Caco-2 (cell line): ENCODE results near the gene HS3ST4. TPM values are rescaled to one million over a fixed set of nuclear protein-coding genes. Genes with fewer than 3 reads are reported as not detected.

ENCODE experiments used
- BruUV-seq: library from RNA; stranded (reverse); fragments of 400-500 nt; replicated peaks from 2 replicates; lab custom pipeline; 2021; lab: Mats Ljungman, UMichigan
- CTCF ChIA-PET: fragments of 300-600 bp; sonication (Branson Sonifier 250); formaldehyde crosslinking; loops from one replicate; lab custom pipeline; 2022; ENCODE audit warnings: antibody characterized with exemption; lab: Charles Lee
- POLR2A ChIA-PET: fragments of 300-600 bp; sonication (Branson Sonifier 250); formaldehyde crosslinking; loops from one replicate; lab custom pipeline; 2022; ENCODE audit warnings: antibody characterized with exemption; lab: Charles Lee
- DNase-seq, 2 experiments: peaks; one replicate each; pipeline versions ENCODE4 v3.0.0 to v3.0.0-alpha.2; 2020 to 2022
- H3K27me3 ChIP-seq: replicated peaks from 2 replicates; pipeline ENCODE4 v1.6.0; 2011; ENCODE audit warnings: low read length; ENCODE audit not compliant: control insufficient read depth, insufficient read depth
- H3K36me3 ChIP-seq: 2 replicates; pipeline ENCODE4 v1.5.1; 2011; ENCODE audit warnings: low read length; ENCODE audit not compliant: control insufficient read depth, insufficient read depth
- H3K4me1 ChIP-seq: fragments of 250-450 bp; sonication (Bioruptor Pico); 2 replicates; pipeline ENCODE4 v1.5.1; 2020; ENCODE audit warnings: mild to moderate bottlenecking
- H3K4me3 ChIP-seq: 2 replicates; pipeline ENCODE4 v1.5.1; 2011; ENCODE audit warnings: low read depth, mild to moderate bottlenecking, control low read depth, low read length
- H3K9me3 ChIP-seq: fragments of 250-450 bp; sonication (Bioruptor Pico); 2 replicates; pipeline ENCODE4 v1.5.1; 2020; ENCODE audit warnings: mild to moderate bottlenecking, moderate library complexity
- H3K27ac Mint-ChIP-seq: one replicate; pipeline ENCODE4 v1.8.0; 2022; ENCODE audit warnings: mixed read lengths; ENCODE audit not compliant: unreplicated experiment
- H3K27me3 Mint-ChIP-seq: one replicate; pipeline ENCODE4 v1.8.0; 2022; ENCODE audit warnings: mixed read lengths; ENCODE audit not compliant: insufficient read depth, unreplicated experiment
- H3K36me3 Mint-ChIP-seq: one replicate; pipeline ENCODE4 v1.8.0; 2022; ENCODE audit warnings: mild to moderate bottlenecking, mixed read lengths; ENCODE audit not compliant: insufficient read depth, unreplicated experiment
- H3K4me1 Mint-ChIP-seq: one replicate; pipeline ENCODE4 v1.8.0; 2022; ENCODE audit warnings: low read depth, mixed read lengths; ENCODE audit not compliant: unreplicated experiment
- H3K4me3 Mint-ChIP-seq: one replicate; pipeline ENCODE4 v1.8.0; 2022; ENCODE audit warnings: mild to moderate bottlenecking, moderate library complexity, mixed read lengths; ENCODE audit not compliant: unreplicated experiment
- H3K9me3 Mint-ChIP-seq: one replicate; pipeline ENCODE4 v1.8.0; 2022; ENCODE audit warnings: mixed read lengths; ENCODE audit not compliant: unreplicated experiment
- CTCF ChIP-seq, 2 experiments: fragments of 200-600 bp in 1 of 2; IDR thresholded peaks; 1 replicate in 1 of 2; 2 replicates in 1 of 2; pipeline versions ENCODE4 v1.5.1 to v1.8.0; 2011 to 2022; ENCODE audit warnings: antibody characterized with exemption in 1 of 2, control low read depth in 1 of 2, inconsistent platforms in 1 of 2, low read depth in 1 of 2, low read length in 1 of 2, mild to moderate bottlenecking in 1 of 2, moderate library complexity in 1 of 2; ENCODE audit not compliant: insufficient read depth in 1 of 2, severe bottlenecking in 1 of 2, unreplicated experiment in 1 of 2
- intact Hi-C: fragments of 100-400 bp; cut with micrococcal nuclease; formaldehyde crosslinking; loops from one replicate; pipeline ENCODE4 v1.10.0; 2022; ENCODE audit not compliant: unreplicated experiment
- total RNA-seq: library from RNA; stranded (reverse); gene quantifications from 2 replicates; pipeline ENCODE4 v1.2.3, GENCODE V29; 2022

The HS3ST4 gene
- total RNA-seq, 1 experiment from 2014 or later = 0.11 TPM

GRCh38 chr16:25941800-25942499, 250.2 kb downstream of the HS3ST4 start:
- CTCF ChIA-PET = no interaction called here
- Mint-ChIP-seq H3K4me1 (no peaks in the 10 kb centered on the region), H3K36me3 (no peaks in the 10 kb centered on the region), H3K9me3 (peaks cover 18% of the 10 kb centered on the region), H3K27ac (no peak overlapping the region), H3K27me3 (peaks cover 3% of the 10 kb centered on the region), H3K4me3 (no peak overlapping the region)
- POLR2A ChIA-PET = no interaction called here
- Histone ChIP-seq H3K4me3 (no peak overlapping the region), H3K4me1 (no peaks in the 10 kb centered on the region), H3K27me3 (no peaks in the 10 kb centered on the region), H3K36me3 (no peaks in the 10 kb centered on the region), H3K9me3 (no peaks in the 10 kb centered on the region)
- intact Hi-C loops = no loop called here
- no peak for TF ChIP-seq CTCF (IDR thresholded peaks at IDR 0.05; ENCODE audit: insufficient read depth in 1 of 2, low read depth in 1 of 2, low read length in 1 of 2, severe bottlenecking in 1 of 2, unreplicated experiment in 1 of 2)
- BruUV-seq = no TSS peak
- DNase-seq = no peak

- Histone ChIP-seq H3K27me3 (no peaks in the 10 kb centered on the region), H3K9me3 (no peaks in the 10 kb centered on the region), H3K36me3 (no peaks in the 10 kb centered on the region), H3K4me3 (no peak overlapping the region), H3K4me1 (no peaks in the 10 kb centered on the region)
- no peak overlapping the region for H3K4me3 Mint-ChIP-seq
- POLR2A ChIA-PET = no interaction called here
- TF ChIP-seq CTCF (IDR thresholded peaks at IDR 0.05; ENCODE audit: insufficient read depth in 1 of 2, low read depth in 1 of 2, low read length in 1 of 2, severe bottlenecking in 1 of 2, unreplicated experiment in 1 of 2) = no peak
- CTCF ChIA-PET = no interaction called here
- peaks cover 3% of the 10 kb centered on the region for H3K27me3 Mint-ChIP-seq
- no peak overlapping the region for H3K27ac Mint-ChIP-seq
- intact Hi-C loops = no loop called here
- no TSS peak for BruUV-seq
- DNase-seq = no peak
- no peaks in the 10 kb centered on the region for H3K36me3 Mint-ChIP-seq
- H3K9me3 Mint-ChIP-seq = peaks cover 15% of the 10 kb centered on the region
- no peaks in the 10 kb centered on the region for H3K4me1 Mint-ChIP-seq
These were observed 259.0 kb downstream of the HS3ST4 start for GRCh38 chr16:25950586-25951281.

- peaks cover 2% of the 10 kb centered on the region for H3K9me3 Mint-ChIP-seq
- no peaks in the 10 kb centered on the region for H3K36me3 Mint-ChIP-seq
- no TSS peak for BruUV-seq
- CTCF ChIA-PET = no interaction called here
- POLR2A ChIA-PET = no interaction called here
- Histone ChIP-seq H3K9me3 (no peaks in the 10 kb centered on the region), H3K4me1 (no peaks in the 10 kb centered on the region), H3K36me3 (no peaks in the 10 kb centered on the region), H3K4me3 (no peak overlapping the region), H3K27me3 (no peaks in the 10 kb centered on the region)
- intact Hi-C loops = no loop called here
- no peaks in the 10 kb centered on the region for H3K27me3 Mint-ChIP-seq
- no peaks in the 10 kb centered on the region for H3K4me1 Mint-ChIP-seq
- H3K4me3 Mint-ChIP-seq = no peak overlapping the region
- DNase-seq = no peak
- TF ChIP-seq CTCF (IDR thresholded peaks at IDR 0.05; ENCODE audit: insufficient read depth in 1 of 2, low read depth in 1 of 2, low read length in 1 of 2, severe bottlenecking in 1 of 2, unreplicated experiment in 1 of 2) = no peak
- H3K27ac Mint-ChIP-seq = no peak overlapping the region
These were observed 260.2 kb downstream of the HS3ST4 start for GRCh38 chr16:25951999-25952398.
